B cell (primary cell): Measurements from ENCODE around the gene SPEN. TPM values are rescaled to one million over a fixed set of nuclear protein-coding genes. Genes with fewer than 3 reads are reported as not detected.

Source experiments
- ATAC-seq: fragments of 200-7000 bp; cut with Tn5 transposase; one replicate; pipeline ENCODE4 v1.10.0; 2021; ENCODE audit warnings: low read depth, mild to moderate bottlenecking, moderate number of reproducible peaks, moderate library complexity
- CTCF ChIA-PET: fragments of 350-600 bp; sonication (Branson Sonifier 250); formaldehyde crosslinking; loops from one replicate; lab custom pipeline; 2021; ENCODE audit warnings: antibody characterized with exemption, inconsistent platforms; lab: Charles Lee
- POLR2A ChIA-PET: fragments of 350-600 bp; sonication (Branson Sonifier 250); formaldehyde crosslinking; loops from one replicate; lab custom pipeline; 2021; ENCODE audit warnings: antibody characterized with exemption; lab: Charles Lee
- DNase-seq: peaks from one replicate; pipeline ENCODE4 v3.0.0; 2013
- H2AFZ ChIP-seq: 2 replicates; pipeline ENCODE4 v1.6.1; 2012; ENCODE audit warnings: mild to moderate bottlenecking, low read depth, low read length; ENCODE audit not compliant: insufficient read depth, poor library complexity, severe bottlenecking
- H3K27ac ChIP-seq, 2 donors: 1 replicate in 1 of 2; 2 replicates in 1 of 2; pipeline ENCODE4 v1.5.1; 2012 to 2013; ENCODE audit warnings: low read length in 2 of 2, mild to moderate bottlenecking in 2 of 2, moderate library complexity in 1 of 2
- H3K27me3 ChIP-seq, 4 experiments: fragments of 200-600 bp in 1 of 4; sonication (generic) in 1 of 4; replicated peaks in 1 of 4; 1 replicate in 2 of 4; 2 replicates in 2 of 4; pipeline versions ENCODE4 v1.6.1 to v1.7.0; 2013 to 2016; ENCODE audit warnings: low read length in 3 of 4, mild to moderate bottlenecking in 2 of 4, mixed read lengths in 1 of 4, moderate library complexity in 1 of 4; ENCODE audit not compliant: insufficient read depth in 4 of 4, control insufficient read depth in 3 of 4; ENCODE audit errors: control extremely low read depth in 1 of 4
- H3K36me3 ChIP-seq, 2 experiments: replicated peaks in 1 of 2; 1 replicate in 1 of 2; 2 replicates in 1 of 2; pipeline versions ENCODE4 v1.6.1 to v1.7.1; 2013; ENCODE audit warnings: low read length in 1 of 2; ENCODE audit not compliant: insufficient read depth in 2 of 2, control insufficient read depth in 1 of 2; ENCODE audit errors: control extremely low read depth in 1 of 2, extremely low read depth in 1 of 2
- H3K4me1 ChIP-seq, 2 donors: fragments of 200-600 bp in 1 of 2; sonication (generic) in 1 of 2; 1 replicate in 1 of 2; 2 replicates in 1 of 2; pipeline versions ENCODE4 v1.5.1 to v1.6.1; 2013 to 2017; ENCODE audit warnings: low read length in 2 of 2; ENCODE audit not compliant: control insufficient read depth in 2 of 2, insufficient read depth in 2 of 2
- H3K4me2 ChIP-seq: replicated peaks from 2 replicates; pipeline ENCODE3; 2012; ENCODE audit warnings: mild to moderate bottlenecking, low read depth, low read length; ENCODE audit not compliant: poor library complexity, severe bottlenecking
- H3K4me3 ChIP-seq, 5 experiments: fragments of 200-600 bp in 1 of 5; sonication (generic) in 1 of 5; 1 replicate in 3 of 5; 2 replicates in 2 of 5; pipeline versions ENCODE4 v1.5.1 to v1.7.0; 2011 to 2016; ENCODE audit warnings: low read length in 4 of 5, mild to moderate bottlenecking in 4 of 5, low read depth in 2 of 5, control low read depth in 1 of 5, moderate library complexity in 1 of 5; ENCODE audit not compliant: insufficient read depth in 1 of 5; ENCODE audit errors: control extremely low read depth in 1 of 5, extremely low read depth in 1 of 5
- H3K79me2 ChIP-seq: fragments of 200-600 bp; sonication (generic); one replicate; pipeline ENCODE4 v1.6.0; 2016; ENCODE audit warnings: low read length; ENCODE audit not compliant: control insufficient read depth, insufficient read depth
- H3K9ac ChIP-seq: fragments of 200-600 bp; sonication (generic); 2 replicates; pipeline ENCODE4 v1.6.1; 2017; ENCODE audit warnings: mild to moderate bottlenecking, low read length, moderate library complexity
- H3K9me3 ChIP-seq, 3 donors: one replicate each; pipeline versions ENCODE4 v1.6.1 to v1.7.1; 2013; ENCODE audit warnings: low read length in 2 of 3; ENCODE audit not compliant: control insufficient read depth in 2 of 3, insufficient read depth in 1 of 3; ENCODE audit errors: control extremely low read depth in 1 of 3
- H4K20me1 ChIP-seq: 2 replicates; pipeline ENCODE4 v1.6.0; 2012; ENCODE audit warnings: mild to moderate bottlenecking, low read length; ENCODE audit not compliant: insufficient read depth, control insufficient read depth, poor library complexity, severe bottlenecking
- H3K27ac Mint-ChIP-seq: one replicate; pipeline ENCODE4 v1.8.0; 2021; ENCODE audit warnings: mixed read lengths
- H3K27me3 Mint-ChIP-seq: one replicate; pipeline ENCODE4 v1.8.0; 2021; ENCODE audit warnings: mixed read lengths
- H3K4me1 Mint-ChIP-seq: one replicate; pipeline ENCODE4 v1.8.0; 2021; ENCODE audit warnings: mixed read lengths
- H3K4me3 Mint-ChIP-seq: one replicate; pipeline ENCODE4 v1.8.0; 2021; ENCODE audit warnings: mixed read lengths
- H3K9me3 Mint-ChIP-seq: one replicate; pipeline ENCODE4 v1.8.0; 2022; ENCODE audit warnings: mixed read lengths; ENCODE audit not compliant: insufficient read depth
- EZH2 ChIP-seq: IDR thresholded peaks from 2 replicates; pipeline ENCODE4 v1.6.1; 2012; ENCODE audit warnings: borderline replicate concordance, low read depth, mild to moderate bottlenecking, moderate library complexity, low read length; ENCODE audit not compliant: insufficient read depth, poor library complexity, severe bottlenecking
- WGBS: methylation state at CpG from one replicate; pipeline ENCODE4 v1.1.5; 2013; ENCODE audit warnings: missing lambda C conversion rate; ENCODE audit not compliant: insufficient coverage; 5-methylcytosine and 5-hydroxymethylcytosine counted together
- intact Hi-C: fragments of 100-400 bp; cut with micrococcal nuclease; formaldehyde crosslinking; loops from one replicate; pipeline ENCODE4 v1.10.0; 2022
- polyA plus RNA-seq: library from polyadenylated mRNA; depleted of rRNA; stranded (reverse); fragments of >200 nt; gene quantifications from 2 replicates; pipeline ENCODE4 v1.2.3, GENCODE V29; 2012
- total RNA-seq, 2 donors: library from RNA; stranded (reverse); fragments of 120-200 nt in 1 of 2; gene quantifications; 1 replicate in 1 of 2; 2 replicates in 1 of 2; pipeline versions ENCODE4 v1.2.3 to v1.2.4, GENCODE V29; 2013 to 2022
- TF ChIP-seq, protein P1 (sequence below): fragments of 200-600 bp; IDR thresholded peaks from one replicate; pipeline ENCODE4 v1.8.0; 2022; ENCODE audit warnings: antibody characterized with exemption, mild to moderate bottlenecking

The SPEN gene
- total and polyA plus RNA-seq, 2 donors (not counting 1 experiment from before 2014, with no cell fraction given) = 29.1 to 126 TPM

DNA sequence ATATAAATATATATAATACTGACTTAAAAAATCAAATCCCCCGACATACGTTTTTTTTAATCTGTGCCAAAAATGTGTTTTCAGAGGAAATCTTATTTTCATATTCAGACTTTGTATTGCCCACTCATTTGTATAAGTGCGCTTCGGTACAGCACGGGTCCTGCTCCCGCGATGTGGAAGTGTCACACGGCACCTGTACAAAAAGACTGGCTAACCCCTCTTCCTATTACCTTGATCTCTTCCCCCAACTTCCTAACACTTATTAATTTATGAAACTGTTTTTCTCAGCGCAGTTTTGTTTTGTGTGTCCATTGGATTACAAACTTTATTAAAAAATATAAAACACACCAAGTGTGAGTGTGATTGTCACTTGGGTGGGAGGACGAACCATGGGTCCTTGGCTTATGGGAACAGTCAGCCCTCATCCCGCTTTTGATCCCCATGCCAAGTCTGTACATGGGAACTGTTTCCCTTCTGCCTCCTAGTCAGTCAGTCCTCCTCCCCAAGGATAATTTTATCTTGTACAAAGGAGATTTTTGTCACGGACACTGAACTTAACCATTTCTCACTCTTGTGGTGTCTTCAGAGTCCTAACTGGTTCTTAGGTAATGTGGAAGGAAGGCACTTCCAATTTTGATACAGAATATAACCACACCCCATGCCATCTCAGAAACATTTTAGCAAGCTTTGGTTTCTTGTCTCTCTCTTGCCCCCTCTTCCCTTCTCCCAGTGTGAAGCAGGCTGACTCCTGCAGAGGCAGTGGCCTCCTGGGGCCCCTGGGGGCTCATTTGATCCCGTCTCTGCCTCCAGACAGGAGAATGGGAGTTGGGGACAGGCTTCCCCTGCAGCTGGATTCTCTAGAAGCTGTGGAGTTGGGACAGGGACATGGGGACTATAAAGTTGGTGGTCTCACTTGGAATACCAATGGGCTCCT lies 92.9 kb downstream of the SPEN start:
- no peak for ATAC-seq
- no peaks in the 10 kb centered on the region for H3K9me3 Mint-ChIP-seq
- no peak overlapping the region for H3K4me3 Mint-ChIP-seq
- intact Hi-C loops = no loop called here
- Histone ChIP-seq H3K4me3 (no peak overlapping the region), H3K79me2 (peaks cover 16% of the 10 kb centered on the region), H3K4me2 (no peak overlapping the region), H4K20me1 (peaks cover 16% of the 10 kb centered on the region), H3K27ac (no peak overlapping the region), H3K9me3 (no peaks in the 10 kb centered on the region), H3K36me3 (peaks cover 0 to 92% of the 10 kb centered on the region in 2 experiments), H3K27me3 (no peaks in the 10 kb centered on the region), H3K9ac (no peak overlapping the region), H2AFZ (no peak overlapping the region), H3K4me1 (no peaks in the 10 kb centered on the region)
- ChIA-PET CTCF (no interaction called here), POLR2A (no interaction called here)
- H3K4me1 Mint-ChIP-seq = peaks cover 5% of the 10 kb centered on the region
- TF ChIP-seq EZH2 = no peak
- TF ChIP-seq, protein P1, sequence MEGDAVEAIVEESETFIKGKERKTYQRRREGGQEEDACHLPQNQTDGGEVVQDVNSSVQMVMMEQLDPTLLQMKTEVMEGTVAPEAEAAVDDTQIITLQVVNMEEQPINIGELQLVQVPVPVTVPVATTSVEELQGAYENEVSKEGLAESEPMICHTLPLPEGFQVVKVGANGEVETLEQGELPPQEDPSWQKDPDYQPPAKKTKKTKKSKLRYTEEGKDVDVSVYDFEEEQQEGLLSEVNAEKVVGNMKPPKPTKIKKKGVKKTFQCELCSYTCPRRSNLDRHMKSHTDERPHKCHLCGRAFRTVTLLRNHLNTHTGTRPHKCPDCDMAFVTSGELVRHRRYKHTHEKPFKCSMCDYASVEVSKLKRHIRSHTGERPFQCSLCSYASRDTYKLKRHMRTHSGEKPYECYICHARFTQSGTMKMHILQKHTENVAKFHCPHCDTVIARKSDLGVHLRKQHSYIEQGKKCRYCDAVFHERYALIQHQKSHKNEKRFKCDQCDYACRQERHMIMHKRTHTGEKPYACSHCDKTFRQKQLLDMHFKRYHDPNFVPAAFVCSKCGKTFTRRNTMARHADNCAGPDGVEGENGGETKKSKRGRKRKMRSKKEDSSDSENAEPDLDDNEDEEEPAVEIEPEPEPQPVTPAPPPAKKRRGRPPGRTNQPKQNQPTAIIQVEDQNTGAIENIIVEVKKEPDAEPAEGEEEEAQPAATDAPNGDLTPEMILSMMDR = no peak
- WGBS = 92% methylated on average over 1 of the region's 13 CpGs
- peak overlapping the region; percentile 26 for H3K27ac Mint-ChIP-seq
- peak; percentile 7 for DNase-seq
- H3K27me3 Mint-ChIP-seq = no peaks in the 10 kb centered on the region
